PC-3 (cell line): ENCODE data around the gene KIF25. TPM values are rescaled to one million over a fixed set of nuclear protein-coding genes. Genes with fewer than 3 reads are reported as not detected.

Source experiments
- ATAC-seq: fragments of 200-7000 bp; cut with Tn5 transposase; 2 replicates; pipeline ENCODE4 v1.9.1; 2020; ENCODE audit warnings: mild to moderate bottlenecking, moderate library complexity
- BruUV-seq: library from RNA; stranded (reverse); fragments of 400-500 nt; replicated peaks from 2 replicates; lab custom pipeline; 2021; lab: Mats Ljungman, UMichigan
- CTCF ChIA-PET: fragments of 300-600 bp; sonication (Branson Sonifier 250); formaldehyde crosslinking; loops from one replicate; lab custom pipeline; 2022; ENCODE audit warnings: antibody characterized with exemption; lab: Charles Lee
- POLR2A ChIA-PET: fragments of 300-600 bp; sonication (Branson Sonifier 250); formaldehyde crosslinking; loops from one replicate; lab custom pipeline; 2022; ENCODE audit warnings: antibody characterized with exemption; ENCODE audit not compliant: unreplicated experiment; lab: Charles Lee
- DNase-seq: peaks from one replicate; pipeline ENCODE4 v3.0.0-alpha.2; 2015
- H2AFZ ChIP-seq: fragments of 300-600 bp; sonication (generic); 2 replicates; pipeline ENCODE4 v1.6.0; 2016; ENCODE audit warnings: antibody characterized with exemption, low read length
- H3F3A ChIP-seq: fragments of 300-600 bp; sonication (generic); one replicate; pipeline ENCODE4 v1.6.0; 2017; ENCODE audit warnings: antibody characterized with exemption, low read length, control low read depth, mild to moderate bottlenecking; ENCODE audit not compliant: unreplicated experiment
- H3K27ac ChIP-seq: fragments of 300-600 bp; sonication (generic); 2 replicates; pipeline ENCODE4 v1.5.1; 2016; ENCODE audit warnings: mild to moderate bottlenecking, low read length
- H3K27me3 ChIP-seq: fragments of 300-600 bp; sonication (generic); 2 replicates; pipeline ENCODE4 v1.6.1; 2016; ENCODE audit warnings: low read length, mixed read lengths
- H3K36me3 ChIP-seq: fragments of 300-600 bp; sonication (generic); 2 replicates; pipeline ENCODE4 v1.6.1; 2016; ENCODE audit warnings: low read depth, mixed run types, low read length, mixed read lengths
- H3K4me1 ChIP-seq: fragments of 300-600 bp; sonication (generic); 2 replicates; pipeline ENCODE4 v1.5.1; 2016; ENCODE audit warnings: low read length; ENCODE audit not compliant: insufficient read depth
- H3K4me2 ChIP-seq: fragments of 300-600 bp; sonication (generic); 2 replicates; pipeline ENCODE4 v1.6.0; 2016; ENCODE audit warnings: low read length
- H3K4me3 ChIP-seq: fragments of 300-600 bp; sonication (generic); 2 replicates; pipeline ENCODE4 v1.5.1; 2016; ENCODE audit warnings: mild to moderate bottlenecking, low read length, mixed read lengths
- H3K79me2 ChIP-seq: fragments of 300-600 bp; sonication (generic); 2 replicates; pipeline ENCODE4 v1.6.1; 2017; ENCODE audit warnings: low read length, mixed read lengths
- H3K9ac ChIP-seq: fragments of 300-600 bp; sonication (generic); 2 replicates; pipeline ENCODE4 v1.6.0; 2016; ENCODE audit warnings: mild to moderate bottlenecking, low read length
- H3K9me2 ChIP-seq: fragments of 300-600 bp; sonication (generic); replicated peaks from 2 replicates; pipeline ENCODE4 v1.6.1; 2016; ENCODE audit warnings: mixed run types, low read length, mixed read lengths
- H3K9me3 ChIP-seq: fragments of 300-600 bp; sonication (generic); 2 replicates; pipeline ENCODE4 v1.6.1; 2016; ENCODE audit warnings: low read length, mixed read lengths
- H4K20me1 ChIP-seq: fragments of 300-600 bp; sonication (generic); 2 replicates; pipeline ENCODE4 v1.6.1; 2016; ENCODE audit warnings: low read length, mixed read lengths
- CTCF ChIP-seq: fragments of 300-600 bp; sonication (generic); conservative IDR thresholded peaks from 2 replicates; pipeline ENCODE4 v1.5.1; 2017; ENCODE audit warnings: antibody characterized with exemption, low read depth, mild to moderate bottlenecking, low read length
- EZH2 ChIP-seq: fragments of 300-600 bp; sonication (generic); IDR thresholded peaks from one replicate; pipeline ENCODE4 v1.6.1; 2017; ENCODE audit warnings: antibody characterized with exemption, mild to moderate bottlenecking, low read length; ENCODE audit not compliant: unreplicated experiment
- EZH2phosphoT487 ChIP-seq: fragments of 300-600 bp; sonication (generic); IDR thresholded peaks from 2 replicates; pipeline ENCODE4 v1.6.1; 2018; ENCODE audit warnings: mild to moderate bottlenecking, antibody characterized with exemption, low read length, borderline replicate concordance
- intact Hi-C: fragments of 100-400 bp; cut with micrococcal nuclease; formaldehyde crosslinking; loops from 2 replicates; pipeline ENCODE4 v1.9.0; 2023
- total RNA-seq: library from RNA; depleted of rRNA; stranded (reverse); fragments of >200 nt; gene quantifications from 2 replicates; pipeline ENCODE4 v1.2.3, GENCODE V29; 2014

The KIF25 gene
- total RNA-seq, 1 experiment from 2014 or later = not detected

GRCh38 chr6:168013250-168013915 is 15.9 kb downstream of the KIF25 start:
- ATAC-seq (no peak), DNase-seq (no peak)
- Histone ChIP-seq H3K36me3 (no peaks in the 10 kb centered on the region), H3K27ac (no peak overlapping the region), H3K4me1 (0 out of 2 replicates have a peak, but pooled peaks cover under 1% of the 10 kb centered on the region), H3K9me3 (no peaks in the 10 kb centered on the region), H3K4me2 (no peak overlapping the region), H3K79me2 (no peaks in the 10 kb centered on the region), H3K9me2 (no peaks in the 10 kb centered on the region), H3K9ac (no peak overlapping the region), H3K4me3 (no peak overlapping the region), H4K20me1 (no peaks in the 10 kb centered on the region), H3K27me3 (peaks cover 18% of the 10 kb centered on the region; the same call in 1 of the 2 replicates), H3F3A (no peaks in the 10 kb centered on the region), H2AFZ (no peak overlapping the region)
- intact Hi-C loops = no loop called here
- CTCF ChIA-PET = no interaction called here
- BruUV-seq = no TSS peak
- TF ChIP-seq EZH2phosphoT487 (no peak), EZH2 (no peak), CTCF (no peak)
- POLR2A ChIA-PET = no interaction called here

GRCh38 chr6:168014428-168014827 is 17.0 kb downstream of the KIF25 start:
- CTCF ChIA-PET = no interaction called here
- POLR2A ChIA-PET = no interaction called here
- Histone ChIP-seq H3K79me2 (no peaks in the 10 kb centered on the region), H3K9ac (no peak overlapping the region), H4K20me1 (no peaks in the 10 kb centered on the region), H3K27ac (no peak overlapping the region), H2AFZ (no peak overlapping the region), H3K9me2 (no peaks in the 10 kb centered on the region), H3K4me3 (no peak overlapping the region), H3K36me3 (no peaks in the 10 kb centered on the region), H3K4me2 (no peak overlapping the region), H3K4me1 (no peaks in the 10 kb centered on the region), H3K9me3 (no peaks in the 10 kb centered on the region), H3F3A (no peaks in the 10 kb centered on the region), H3K27me3 (peaks cover 18% of the 10 kb centered on the region; the same call in 1 of the 2 replicates)
- ATAC-seq (no peak), DNase-seq (no peak)
- intact Hi-C loops = no loop called here
- no TSS peak for BruUV-seq
- TF ChIP-seq EZH2phosphoT487 (no peak), CTCF (no peak), EZH2 (no peak)

GRCh38 chr6:168015009-168015408 is 17.5 kb downstream of the KIF25 start:
- DNase-seq (no peak), ATAC-seq (no peak)
- Histone ChIP-seq H4K20me1 (no peaks in the 10 kb centered on the region), H3K4me3 (no peak overlapping the region), H3K9ac (no peak overlapping the region), H2AFZ (no peak overlapping the region), H3K27me3 (peaks cover 18% of the 10 kb centered on the region; the same call in 1 of the 2 replicates), H3K79me2 (no peaks in the 10 kb centered on the region), H3F3A (no peaks in the 10 kb centered on the region), H3K4me1 (no peaks in the 10 kb centered on the region), H3K27ac (no peak overlapping the region), H3K4me2 (no peak overlapping the region), H3K9me3 (no peaks in the 10 kb centered on the region), H3K36me3 (no peaks in the 10 kb centered on the region), H3K9me2 (no peaks in the 10 kb centered on the region)
- ChIA-PET POLR2A (no interaction called here), CTCF (no interaction called here)
- TF ChIP-seq EZH2phosphoT487 = no peak
- no peak for TF ChIP-seq EZH2
- TF ChIP-seq CTCF = no peak
- no TSS peak for BruUV-seq
- intact Hi-C loops = no loop called here
